ENCODE data around the gene CDH13.

The CDH13 gene

GRCh38 chr16:82788919-82789318 lies 162.2 kb downstream of the CDH13 start:
- no peak for DNase-seq (ENCODE audit: low read depth)

- DNase-seq (ENCODE audit: low read depth): no peak
Measured at GRCh38 chr16:82792693-82793092, 165.9 kb downstream of the CDH13 start.

- DNase-seq (ENCODE audit: low read depth): no peak
Measured at GRCh38 chr16:82793528-82794245, 166.9 kb downstream of the CDH13 start.

GRCh38 chr16:82796047-82796446 lies 169.3 kb downstream of the CDH13 start:
- no peak for DNase-seq (ENCODE audit: low read depth)

GRCh38 chr16:82801361-82801760 lies 174.6 kb downstream of the CDH13 start:
- DNase-seq (ENCODE audit: low read depth): no peak

- no peak for DNase-seq (ENCODE audit: low read depth)
Measured at GRCh38 chr16:82805866-82806265, 179.1 kb downstream of the CDH13 start.

- DNase-seq (ENCODE audit: low read depth): no peak
Measured at GRCh38 chr16:82807311-82807710, 180.5 kb downstream of the CDH13 start.

- no peak for DNase-seq (ENCODE audit: low read depth)
Measured at GRCh38 chr16:82808036-82808435, 181.3 kb downstream of the CDH13 start.

- no peak for DNase-seq (ENCODE audit: low read depth)
Measured at GRCh38 chr16:82810077-82810476, 183.3 kb downstream of the CDH13 start.

GRCh38 chr16:82814059-82814458 lies 187.3 kb downstream of the CDH13 start:
- DNase-seq (ENCODE audit: low read depth): no peak

- no peak for DNase-seq (ENCODE audit: low read depth)
Measured at GRCh38 chr16:82819286-82819685, 192.5 kb downstream of the CDH13 start.

GRCh38 chr16:82820855-82821254 lies 194.1 kb downstream of the CDH13 start:
- no peak for DNase-seq (ENCODE audit: low read depth)

GRCh38 chr16:82824408-82824807 lies 197.6 kb downstream of the CDH13 start:
- DNase-seq (ENCODE audit: low read depth): no peak

- no peak for DNase-seq (ENCODE audit: low read depth)
Measured at GRCh38 chr16:82829301-82829700, 202.5 kb downstream of the CDH13 start.

- DNase-seq (ENCODE audit: low read depth): no peak
Measured at GRCh38 chr16:82830944-82831343, 204.2 kb downstream of the CDH13 start.

GRCh38 chr16:82832821-82833220 lies 206.1 kb downstream of the CDH13 start:
- DNase-seq (ENCODE audit: low read depth): no peak

GRCh38 chr16:82833378-82833993 lies 206.7 kb downstream of the CDH13 start:
- no peak for DNase-seq (ENCODE audit: low read depth)

- DNase-seq (ENCODE audit: low read depth): no peak
Measured at GRCh38 chr16:82834151-82834815, 207.5 kb downstream of the CDH13 start.

- no peak for DNase-seq (ENCODE audit: low read depth)
Measured at GRCh38 chr16:82835487-82836155, 208.9 kb downstream of the CDH13 start.

- DNase-seq (ENCODE audit: low read depth): no peak
Measured at GRCh38 chr16:82841108-82841507, 214.3 kb downstream of the CDH13 start.

- DNase-seq (ENCODE audit: low read depth): no peak
Measured at GRCh38 chr16:82843606-82844271, 217.0 kb downstream of the CDH13 start.

GRCh38 chr16:82845116-82845515 lies 218.3 kb downstream of the CDH13 start:
- no peak for DNase-seq (ENCODE audit: low read depth)
